HG02840 (cell line): ENCODE results near the gene TACO1.

Experiments
- ATAC-seq: cut with Tn5 transposase; IDR thresholded peaks from one replicate; pipeline ENCODE4 v1.9.1; 2021; ENCODE audit warnings: mild to moderate bottlenecking, moderate library complexity, moderate number of reproducible peaks; ENCODE audit not compliant: unreplicated experiment, low FRiP score

TACO1 gene

GRCh38 chr17:63600569-63601438 is at the start of gene TACO1:
Gene TACO1 (plus strand): TSS chr17:63600895. CDS start chr17:63601084, 189 bp downstream.
- peak; percentile 77 for ATAC-seq

GRCh38 chr17:63552211-63552610 is 48.5 kb upstream of the TACO1 start:
- no peak for ATAC-seq

GRCh38 chr17:63555500-63556156 is 45.1 kb upstream of the TACO1 start:
- no peak for ATAC-seq

DNA sequence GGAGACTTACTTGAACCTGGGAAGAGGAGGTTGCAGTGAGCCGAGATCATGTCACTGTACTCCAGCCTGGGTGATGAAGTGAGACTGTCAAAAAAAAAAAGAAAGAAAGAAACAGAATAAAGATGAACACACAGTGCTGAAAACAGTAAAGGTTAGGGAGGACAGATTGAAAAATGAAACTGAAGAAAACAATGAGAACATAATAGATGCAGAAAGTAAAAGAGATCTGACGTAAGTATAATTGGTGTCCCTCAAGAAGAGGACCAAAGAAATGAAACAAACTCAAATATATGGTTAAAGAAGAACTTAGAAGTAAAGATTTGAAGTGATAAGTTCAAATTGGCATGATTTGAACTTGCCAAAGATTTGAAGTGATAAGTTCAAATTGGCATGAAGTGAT is 43.3 kb upstream of the TACO1 start:
- ATAC-seq = no peak

DNA sequence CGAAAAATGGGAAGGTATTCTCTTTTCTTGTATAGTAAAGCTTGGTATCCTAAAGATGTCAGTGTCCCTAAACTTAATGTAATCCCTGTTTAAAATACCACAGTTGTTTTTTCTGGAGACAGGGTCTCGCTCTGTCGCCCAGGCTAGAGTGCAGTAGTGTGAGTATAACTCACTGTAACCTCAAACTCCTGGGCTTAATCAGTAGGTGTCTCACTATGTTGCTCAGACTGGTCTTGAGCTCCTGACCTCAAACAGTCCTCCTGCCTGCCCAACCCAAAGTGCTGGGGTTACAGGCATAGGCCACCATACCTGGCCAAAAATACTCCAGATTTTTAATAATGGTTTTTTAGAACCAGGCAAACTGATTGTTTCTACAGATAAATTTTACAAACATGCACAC is 42.3 kb upstream of the TACO1 start:
- ATAC-seq = no peak

DNA sequence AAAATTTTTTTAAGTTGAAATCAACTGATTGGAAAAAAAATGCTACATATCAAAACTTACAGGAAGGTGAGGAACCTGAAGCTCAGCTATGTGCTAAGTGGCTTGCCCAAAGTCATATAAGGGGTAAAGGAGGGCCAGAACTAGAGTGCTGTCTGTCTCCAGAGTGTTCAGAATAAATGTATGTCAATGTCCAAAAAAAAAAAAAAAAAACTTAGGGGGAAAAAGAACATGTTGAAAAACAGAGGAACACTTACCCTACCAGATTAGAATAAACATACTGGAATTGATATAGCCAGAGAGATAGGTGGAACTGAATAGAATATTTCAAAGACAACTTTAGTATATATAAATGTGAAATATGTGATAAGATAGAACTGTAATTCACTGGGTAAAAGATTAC is 38.9 kb upstream of the TACO1 start:
- ATAC-seq = no peak

GRCh38 chr17:63563339-63563738 is 37.4 kb upstream of the TACO1 start:
- no peak for ATAC-seq

DNA sequence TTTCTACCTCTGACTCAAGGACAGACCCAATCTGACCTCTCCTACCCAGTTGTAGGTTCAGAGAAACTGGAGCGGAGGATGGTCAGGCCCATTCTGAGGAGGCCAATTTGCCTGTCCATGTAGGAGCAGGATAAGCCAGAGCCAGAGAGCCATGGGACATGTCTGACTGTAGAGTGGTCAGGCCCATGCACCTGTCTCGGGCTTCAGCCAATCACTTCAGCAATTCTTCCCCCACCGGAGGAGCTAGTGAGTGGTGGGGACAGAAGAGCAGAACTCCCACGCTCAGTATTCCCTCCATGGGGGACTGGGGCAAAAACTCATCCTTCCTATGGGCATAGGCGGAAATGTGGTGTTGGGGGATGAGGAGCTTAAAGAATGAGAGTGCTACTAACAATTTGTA is 36.1 kb upstream of the TACO1 start:
- no peak for ATAC-seq

GRCh38 chr17:63567229-63567628 is 33.5 kb upstream of the TACO1 start:
- ATAC-seq = no peak

GRCh38 chr17:63568563-63568962 is 32.1 kb upstream of the TACO1 start:
- ATAC-seq = no peak

GRCh38 chr17:63571632-63572310 is 28.9 kb upstream of the TACO1 start:
- ATAC-seq = no peak

DNA sequence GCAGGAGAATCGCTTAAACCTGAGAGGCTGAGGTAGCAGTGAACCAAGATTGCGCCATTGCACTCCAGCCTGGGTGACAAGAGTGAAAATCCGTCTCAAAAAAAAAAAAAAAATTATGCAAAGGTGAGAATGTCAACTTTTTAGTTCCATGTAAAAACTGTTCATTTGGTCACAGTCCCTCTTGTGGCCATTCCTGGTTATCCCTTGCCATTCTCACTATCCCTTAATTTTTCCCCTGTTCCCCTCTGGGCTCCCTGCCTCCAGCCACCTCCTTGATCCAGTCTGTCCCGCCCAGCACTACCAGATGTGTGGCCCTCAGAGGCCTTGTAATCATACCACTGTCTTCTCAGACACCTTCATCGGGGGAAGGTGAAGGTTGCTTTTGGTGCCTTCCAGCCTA is 27.1 kb upstream of the TACO1 start:
- no peak for ATAC-seq

DNA sequence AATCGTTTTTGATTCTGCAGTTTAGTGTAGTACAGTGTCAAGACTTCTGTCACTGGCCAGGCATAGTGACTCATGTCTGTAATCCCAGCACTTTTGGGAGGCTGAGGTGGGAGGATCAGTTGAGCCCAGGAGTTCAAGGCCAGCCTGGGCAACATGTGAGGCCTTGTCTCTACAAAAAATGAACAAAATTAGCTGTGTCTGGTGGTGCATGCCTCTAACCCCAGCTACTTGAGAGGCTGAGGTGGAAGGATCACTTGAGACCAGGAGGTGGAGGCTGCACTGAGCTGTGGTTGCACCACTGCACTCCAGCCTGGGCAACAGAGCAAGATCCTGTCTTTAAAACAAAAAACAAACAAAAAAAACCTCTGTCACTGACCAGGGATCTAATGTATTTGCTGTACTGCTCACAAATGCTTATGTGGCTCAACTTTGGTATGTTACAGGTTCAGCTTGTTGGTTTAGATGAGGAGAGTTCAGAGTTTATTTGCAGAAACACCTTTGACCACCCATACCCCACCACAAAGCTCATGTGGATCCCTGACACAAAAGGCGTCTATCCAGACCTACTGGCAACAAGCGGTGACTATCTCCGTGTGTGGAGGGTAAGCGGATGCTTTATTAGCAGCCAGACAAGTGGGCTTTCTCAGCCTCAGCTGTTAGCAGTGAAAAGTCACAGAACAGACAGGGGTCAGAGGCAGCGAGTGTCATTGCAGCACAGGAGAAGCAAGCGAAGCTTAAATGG is 22.5 kb upstream of the TACO1 start:
- ATAC-seq = no peak

- no peak for ATAC-seq
Observed at GRCh38 chr17:63578769-63579111, 22.0 kb upstream of the TACO1 start.

GRCh38 chr17:63579633-63580032 is 21.1 kb upstream of the TACO1 start:
- no peak for ATAC-seq

- ATAC-seq = no peak
Observed at GRCh38 chr17:63587770-63588169, 12.9 kb upstream of the TACO1 start.

- ATAC-seq = no peak
Observed at GRCh38 chr17:63588797-63589196, 11.9 kb upstream of the TACO1 start.

GRCh38 chr17:63589646-63590045 is 11.0 kb upstream of the TACO1 start:
- no peak for ATAC-seq

- ATAC-seq = no peak
Observed at GRCh38 chr17:63592797-63593196, 7.9 kb upstream of the TACO1 start.

- no peak for ATAC-seq
Observed at GRCh38 chr17:63595132-63595531, 5.6 kb upstream of the TACO1 start.
